ENCODE measurements around the gene HLF.
"Not testable (repeated sequence)": the region's sequence is repeated elsewhere in the genome, so short reads cannot be mapped to it uniquely, and the experiment has no call there.

HLF gene

GRCh38 chr17:55328514-55328913, 63.8 kb downstream of the HLF start:
- not testable (repeated sequence) for H3K27me3 ChIP-seq (ENCODE audit: insufficient read depth, low read length); H3K4me3 ChIP-seq (ENCODE audit: low read length); H3K9me3 ChIP-seq (ENCODE audit: insufficient read depth, low read depth, low read length); H3K9ac ChIP-seq (ENCODE audit: low read depth, low read length); H3K4me1 ChIP-seq (ENCODE audit: insufficient read depth, low read length); H3K36me3 ChIP-seq (ENCODE audit: insufficient read depth, low read depth, low read length); H3K27ac ChIP-seq (ENCODE audit: low read length)

GRCh38 chr17:55330344-55330933, 65.7 kb downstream of the HLF start:
- no peak overlapping the region for H3K9ac ChIP-seq (ENCODE audit: low read depth, low read length)
- H3K27me3 ChIP-seq (ENCODE audit: insufficient read depth, low read length), result no peaks in the 10 kb centered on the region
- no peak overlapping the region for H3K4me3 ChIP-seq (ENCODE audit: low read length)
- no peak overlapping the region for H3K27ac ChIP-seq (ENCODE audit: low read length)
- H3K36me3 ChIP-seq (ENCODE audit: insufficient read depth, low read depth, low read length), result no peaks in the 10 kb centered on the region
- no peaks in the 10 kb centered on the region for H3K9me3 ChIP-seq (ENCODE audit: insufficient read depth, low read depth, low read length)
- H3K4me1 ChIP-seq (ENCODE audit: insufficient read depth, low read length), result no peaks in the 10 kb centered on the region

DNA sequence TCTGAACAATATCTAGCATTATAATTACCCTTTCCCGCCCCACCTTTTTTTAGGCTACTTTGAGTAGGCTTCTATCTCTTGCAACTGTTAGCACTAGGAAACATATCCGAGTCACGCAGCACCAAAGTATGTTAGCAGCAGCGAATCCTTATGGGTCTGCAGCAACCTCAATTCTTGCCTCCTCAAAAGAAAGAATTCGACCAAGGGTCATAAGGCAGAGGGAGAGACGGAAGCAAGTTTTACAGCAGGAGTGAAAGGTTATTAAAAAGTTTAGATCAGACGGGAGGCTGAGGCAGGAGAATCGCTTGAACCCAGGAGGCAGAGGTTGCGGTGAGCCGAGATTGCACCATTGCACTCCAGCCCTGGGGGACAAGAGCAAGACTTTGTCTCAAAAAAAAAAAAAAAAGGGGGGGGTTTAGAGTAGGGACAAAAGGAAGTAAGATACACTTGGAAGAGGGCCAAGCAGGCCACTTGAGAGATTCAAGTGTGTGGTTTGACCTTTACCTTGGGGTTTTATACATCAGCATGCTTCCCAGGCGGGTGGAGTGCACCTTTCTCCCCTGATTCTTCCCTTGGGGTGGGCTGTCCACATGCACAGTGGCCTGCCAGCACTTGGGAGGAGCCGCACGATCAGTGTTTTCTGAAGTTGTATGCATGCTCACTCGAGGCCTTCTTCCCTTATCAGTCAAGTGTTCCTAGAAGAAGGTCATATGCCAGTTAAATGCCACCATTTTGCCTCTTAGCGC, 67.7 kb downstream of the HLF start:
- H3K27me3 ChIP-seq (ENCODE audit: insufficient read depth, low read length), result no peaks in the 10 kb centered on the region
- peaks cover 3% of the 10 kb centered on the region; the same call in 1 of the 2 replicates for H3K4me1 ChIP-seq (ENCODE audit: insufficient read depth, low read length)
- no peak overlapping the region for H3K4me3 ChIP-seq (ENCODE audit: low read length)
- H3K27ac ChIP-seq (ENCODE audit: low read length), result no peak overlapping the region
- no peaks in the 10 kb centered on the region for H3K9me3 ChIP-seq (ENCODE audit: insufficient read depth, low read depth, low read length)
- H3K36me3 ChIP-seq (ENCODE audit: insufficient read depth, low read depth, low read length), result no peaks in the 10 kb centered on the region
- no peak overlapping the region for H3K9ac ChIP-seq (ENCODE audit: low read depth, low read length)

- H3K9ac ChIP-seq (ENCODE audit: low read depth, low read length), result no peak overlapping the region
- H3K9me3 ChIP-seq (ENCODE audit: insufficient read depth, low read depth, low read length), result no peaks in the 10 kb centered on the region
- no peaks in the 10 kb centered on the region for H3K27me3 ChIP-seq (ENCODE audit: insufficient read depth, low read length)
- no peak overlapping the region for H3K27ac ChIP-seq (ENCODE audit: low read length)
- H3K4me1 ChIP-seq (ENCODE audit: insufficient read depth, low read length), result peaks cover 3% of the 10 kb centered on the region; the same call in 1 of the 2 replicates
- H3K4me3 ChIP-seq (ENCODE audit: low read length), result no peak overlapping the region
- no peaks in the 10 kb centered on the region for H3K36me3 ChIP-seq (ENCODE audit: insufficient read depth, low read depth, low read length)
These were observed 69.5 kb downstream of the HLF start for GRCh38 chr17:55334285-55334684.

- no peaks in the 10 kb centered on the region for H3K36me3 ChIP-seq (ENCODE audit: insufficient read depth, low read depth, low read length)
- H3K27me3 ChIP-seq (ENCODE audit: insufficient read depth, low read length), result no peaks in the 10 kb centered on the region
- no peak overlapping the region for H3K9ac ChIP-seq (ENCODE audit: low read depth, low read length)
- no peak overlapping the region for H3K27ac ChIP-seq (ENCODE audit: low read length)
- no peaks in the 10 kb centered on the region for H3K9me3 ChIP-seq (ENCODE audit: insufficient read depth, low read depth, low read length)
- H3K4me1 ChIP-seq (ENCODE audit: insufficient read depth, low read length), result peaks cover 3% of the 10 kb centered on the region; the same call in 1 of the 2 replicates
- peak overlapping the region; percentile 35; the same call in 1 of the 2 replicates for H3K4me3 ChIP-seq (ENCODE audit: low read length)
These were observed 70.3 kb downstream of the HLF start for GRCh38 chr17:55334881-55335540.

GRCh38 chr17:55335625-55336024, 70.9 kb downstream of the HLF start:
- Histone ChIP-seq H3K4me3 (ENCODE audit: low read length) (peak overlapping the region; percentile 35; the same call in 1 of the 2 replicates), H3K27me3 (ENCODE audit: insufficient read depth, low read length) (no peaks in the 10 kb centered on the region), H3K27ac (ENCODE audit: low read length) (no peak overlapping the region), H3K9ac (ENCODE audit: low read depth, low read length) (no peak overlapping the region), H3K36me3 (ENCODE audit: insufficient read depth, low read depth, low read length) (no peaks in the 10 kb centered on the region), H3K9me3 (ENCODE audit: insufficient read depth, low read depth, low read length) (no peaks in the 10 kb centered on the region), H3K4me1 (ENCODE audit: insufficient read depth, low read length) (peaks cover 3% of the 10 kb centered on the region; the same call in 1 of the 2 replicates)

- Histone ChIP-seq H3K9ac (ENCODE audit: low read depth, low read length) (no peak overlapping the region), H3K9me3 (ENCODE audit: insufficient read depth, low read depth, low read length) (no peaks in the 10 kb centered on the region), H3K4me3 (ENCODE audit: low read length) (no peak overlapping the region), H3K36me3 (ENCODE audit: insufficient read depth, low read depth, low read length) (no peaks in the 10 kb centered on the region), H3K27me3 (ENCODE audit: insufficient read depth, low read length) (no peaks in the 10 kb centered on the region), H3K4me1 (ENCODE audit: insufficient read depth, low read length) (peaks cover 3% of the 10 kb centered on the region; the same call in 1 of the 2 replicates), H3K27ac (ENCODE audit: low read length) (no peak overlapping the region)
These were observed 71.7 kb downstream of the HLF start for GRCh38 chr17:55336426-55336825.

DNA sequence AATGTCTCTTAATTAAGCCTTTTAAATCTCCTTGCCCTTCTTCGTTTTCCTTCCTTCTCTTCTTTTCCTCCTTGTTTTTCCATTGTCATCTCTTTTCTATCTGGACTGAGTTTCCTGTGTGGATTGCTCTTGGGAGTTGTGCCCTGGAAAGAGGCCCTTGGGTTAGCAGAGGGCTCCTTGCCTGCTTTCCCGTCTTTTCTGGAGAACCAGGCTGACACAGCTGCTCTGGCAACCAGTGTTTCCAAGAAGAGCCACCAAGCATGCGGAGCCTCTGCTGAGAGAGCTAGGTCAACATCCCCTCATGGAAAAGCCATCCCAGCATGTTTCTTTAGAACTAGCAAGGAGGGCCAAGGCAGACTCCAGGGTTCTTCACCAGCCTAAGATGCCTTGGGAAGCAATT, 75.4 kb downstream of the HLF start:
- Histone ChIP-seq H3K4me1 (ENCODE audit: insufficient read depth, low read length) (peaks cover 3% of the 10 kb centered on the region; the same call in 1 of the 2 replicates), H3K36me3 (ENCODE audit: insufficient read depth, low read depth, low read length) (no peaks in the 10 kb centered on the region), H3K9ac (ENCODE audit: low read depth, low read length) (no peak overlapping the region)

DNA sequence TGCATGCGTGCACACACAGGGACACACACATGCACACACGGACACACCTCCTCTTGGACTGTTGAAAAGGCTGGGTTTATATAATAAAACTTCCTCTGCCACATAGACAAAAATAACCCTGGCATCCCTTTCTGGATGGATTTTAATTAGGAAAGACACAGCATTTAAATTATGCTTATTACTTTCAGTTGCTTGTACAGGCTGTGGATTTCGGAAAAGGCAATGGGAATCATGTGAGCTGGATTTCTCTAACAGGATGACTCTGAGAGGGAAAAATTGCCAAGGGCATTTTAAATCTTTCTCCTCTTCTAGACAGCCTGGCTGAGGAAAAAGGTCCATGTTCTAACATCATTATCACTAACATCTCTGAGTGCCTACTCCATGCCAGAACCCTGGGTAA, 75.9 kb downstream of the HLF start:
- Histone ChIP-seq H3K27me3 (ENCODE audit: insufficient read depth, low read length) (no peaks in the 10 kb centered on the region), H3K9me3 (ENCODE audit: insufficient read depth, low read depth, low read length) (no peaks in the 10 kb centered on the region), H3K9ac (ENCODE audit: low read depth, low read length) (no peak overlapping the region), H3K27ac (ENCODE audit: low read length) (no peak overlapping the region), H3K4me1 (ENCODE audit: insufficient read depth, low read length) (peaks cover 3% of the 10 kb centered on the region; the same call in 1 of the 2 replicates), H3K36me3 (ENCODE audit: insufficient read depth, low read depth, low read length) (no peaks in the 10 kb centered on the region), H3K4me3 (ENCODE audit: low read length) (no peak overlapping the region)

More for the DNA sequence above, 75.4 kb downstream of the HLF start:
- Histone ChIP-seq H3K4me3 (ENCODE audit: low read length) (no peak overlapping the region), H3K9me3 (ENCODE audit: insufficient read depth, low read depth, low read length) (no peaks in the 10 kb centered on the region), H3K27me3 (ENCODE audit: insufficient read depth, low read length) (no peaks in the 10 kb centered on the region), H3K27ac (ENCODE audit: low read length) (no peak overlapping the region)

- H3K36me3 ChIP-seq (ENCODE audit: insufficient read depth, low read depth, low read length), result no peaks in the 10 kb centered on the region
- peaks cover under 1% of the 10 kb centered on the region; the same call in 1 of the 2 replicates for H3K4me1 ChIP-seq (ENCODE audit: insufficient read depth, low read length)
- no peak overlapping the region for H3K27ac ChIP-seq (ENCODE audit: low read length)
- peaks cover 1% of the 10 kb centered on the region for H3K9me3 ChIP-seq (ENCODE audit: insufficient read depth, low read depth, low read length)
- no peak overlapping the region for H3K9ac ChIP-seq (ENCODE audit: low read depth, low read length)
- no peaks in the 10 kb centered on the region for H3K27me3 ChIP-seq (ENCODE audit: insufficient read depth, low read length)
- no peak overlapping the region for H3K4me3 ChIP-seq (ENCODE audit: low read length)
These were observed 76.7 kb downstream of the HLF start for GRCh38 chr17:55341432-55341831.

- H3K9ac ChIP-seq (ENCODE audit: low read depth, low read length), result no peak overlapping the region
- no peaks in the 10 kb centered on the region for H3K36me3 ChIP-seq (ENCODE audit: insufficient read depth, low read depth, low read length)
- no peak overlapping the region for H3K27ac ChIP-seq (ENCODE audit: low read length)
- H3K27me3 ChIP-seq (ENCODE audit: insufficient read depth, low read length), result no peaks in the 10 kb centered on the region
- H3K4me1 ChIP-seq (ENCODE audit: insufficient read depth, low read length), result no peaks in the 10 kb centered on the region
- H3K9me3 ChIP-seq (ENCODE audit: insufficient read depth, low read depth, low read length), result peaks cover 5% of the 10 kb centered on the region
- H3K4me3 ChIP-seq (ENCODE audit: low read length), result no peak overlapping the region
These were observed 78.2 kb downstream of the HLF start for GRCh38 chr17:55342800-55343585.

All from iPS-20b (cell line).